ENCODE measurements around the gene CCDC120. TPM values are rescaled to one million over a fixed set of nuclear protein-coding genes. Genes with fewer than 3 reads are reported as not detected.

CCDC120 gene
- total RNA-seq, 3 donors from 2014 or later (not counting 1 experiment from before 2014, with no cell fraction given) = 12.5 to 14.2 (median 13.0) TPM

DNA sequence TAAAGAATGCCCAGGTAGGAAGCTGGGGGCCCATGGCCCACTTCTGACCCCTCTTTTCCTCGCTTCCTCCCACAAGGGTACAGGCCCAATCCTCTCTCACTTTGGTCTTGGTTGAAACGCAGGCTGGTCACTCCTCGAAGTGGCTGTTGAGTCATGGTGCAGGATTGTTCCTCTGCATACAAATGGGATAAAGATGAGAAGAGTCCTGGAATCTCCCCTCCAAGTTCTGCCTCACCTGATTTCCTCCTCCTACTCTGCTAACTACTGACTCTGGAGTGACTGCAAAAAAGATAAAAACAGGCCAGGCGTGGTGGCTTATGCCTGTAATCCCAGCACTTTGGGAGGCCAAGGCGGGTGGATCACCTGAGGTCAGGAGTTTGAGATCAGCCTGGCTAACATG lies 19.1 kb downstream of the CCDC120 start:
- H3K4me3 Mint-ChIP-seq = no peak overlapping the region
- no peak overlapping the region for H3K27ac ChIP-seq (ENCODE audit: low read length)
- no peak for ATAC-seq

GRCh38 chrX:49079489-49080428 lies 21.0 kb downstream of the CCDC120 start, which contains the start of gene WDR45:
Gene WDR45 (minus strand): TSS chrX:49079887. CDS start chrX:49078095, 1,792 bp downstream.
- under 1% methylated on average over 53 of the region's 55 CpGs for WGBS (ENCODE audit: insufficient coverage)
- H3K4me1 ChIP-seq (ENCODE audit: control insufficient read depth, insufficient read depth, low read length) = peaks cover 11% of the 10 kb centered on the region
- no peaks in the 10 kb centered on the region for H3K9me3 ChIP-seq (ENCODE audit: control insufficient read depth, insufficient read depth, low read length)
- no peaks in the 10 kb centered on the region for H3K36me3 Mint-ChIP-seq
- intact Hi-C loops (cut with micrococcal nuclease) = no loop called here
- DNase-seq (peak; percentile 64 to 84), ATAC-seq (peak; percentile 80 to 90 (median 83))
- peak within 1 kb of the TSS; percentile 96 for H3K27ac ChIP-seq (ENCODE audit: low read length)
- peak within 1 kb of the TSS; percentile 82 for H3K4me3 ChIP-seq (ENCODE audit: low read length)
- peaks cover 8% of the 10 kb centered on the region for H3K36me3 ChIP-seq (ENCODE audit: control insufficient read depth, insufficient read depth, low read length)
- H3K27ac Mint-ChIP-seq = peak within 1 kb of the TSS; percentile 90 to 99
- no peaks in the 10 kb centered on the region for H3K9me3 Mint-ChIP-seq
- peaks cover 7 to 14% of the 10 kb centered on the region in 2 donors for H3K4me1 Mint-ChIP-seq
- H3K4me3 Mint-ChIP-seq = peak within 1 kb of the TSS; percentile 91
- H3K27me3 ChIP-seq (ENCODE audit: control insufficient read depth, insufficient read depth, low read length) = no peaks in the 10 kb centered on the region
- H3K27me3 Mint-ChIP-seq (ENCODE audit: low read depth in 2 of 2) = no peaks in the 10 kb centered on the region
- TF ChIP-seq CTCF (IDR thresholded peaks at IDR 0.05) = no peak

More for the DNA sequence above, 19.1 kb downstream of the CCDC120 start:
- 90% methylated on average over 4 of the region's 5 CpGs for WGBS (ENCODE audit: insufficient coverage)
- Mint-ChIP-seq H3K27ac (peak overlapping the region; percentile 90 to 99), H3K9me3 (no peaks in the 10 kb centered on the region), H3K27me3 (ENCODE audit: low read depth in 2 of 2) (no peaks in the 10 kb centered on the region), H3K36me3 (no peaks in the 10 kb centered on the region), H3K4me1 (peaks cover 14 to 23% of the 10 kb centered on the region in 2 donors)
- intact Hi-C loops (cut with micrococcal nuclease) = no loop called here
- Histone ChIP-seq H3K4me1 (ENCODE audit: control insufficient read depth, insufficient read depth, low read length) (peaks cover 26% of the 10 kb centered on the region), H3K27me3 (ENCODE audit: control insufficient read depth, insufficient read depth, low read length) (no peaks in the 10 kb centered on the region), H3K4me3 (ENCODE audit: low read length) (no peak overlapping the region), H3K36me3 (ENCODE audit: control insufficient read depth, insufficient read depth, low read length) (peaks cover 8% of the 10 kb centered on the region), H3K9me3 (ENCODE audit: control insufficient read depth, insufficient read depth, low read length) (no peaks in the 10 kb centered on the region)
- no peak for DNase-seq
- TF ChIP-seq CTCF (IDR thresholded peaks at IDR 0.05) = no peak

DNA sequence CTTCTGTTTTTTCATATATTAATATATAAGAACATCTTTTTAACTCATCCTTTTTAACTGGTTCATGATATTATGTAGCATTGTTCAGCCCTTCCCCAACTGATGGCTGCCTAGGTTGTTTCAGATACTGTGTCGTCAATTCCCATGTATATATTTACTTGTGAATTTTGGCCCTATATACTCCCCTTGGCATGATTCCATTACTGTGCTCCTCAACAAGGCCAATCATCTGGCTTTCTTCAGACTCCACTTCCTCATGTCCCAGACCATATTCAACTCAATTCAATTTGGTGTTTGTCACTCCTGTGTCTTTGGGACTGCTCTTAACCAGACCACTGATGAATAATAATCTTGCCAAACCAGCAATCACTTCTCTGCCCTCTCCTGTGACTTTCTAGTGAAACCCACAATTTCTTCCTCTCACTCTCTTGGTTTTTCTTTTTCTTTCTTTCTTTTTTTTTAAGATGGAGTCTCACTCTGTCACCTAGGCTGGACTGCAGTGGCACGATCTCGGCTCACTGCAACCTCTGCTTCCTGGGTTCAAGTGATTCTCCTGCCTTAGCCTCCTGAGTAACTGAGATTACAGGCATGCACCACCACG lies 23.6 kb downstream of the CCDC120 start:
- Mint-ChIP-seq H3K9me3 (no peaks in the 10 kb centered on the region), H3K4me1 (peaks cover 7 to 14% of the 10 kb centered on the region in 2 donors), H3K4me3 (peak overlapping the region; percentile 1), H3K36me3 (no peaks in the 10 kb centered on the region), H3K27ac (no peak overlapping the region), H3K27me3 (ENCODE audit: low read depth in 2 of 2) (no peaks in the 10 kb centered on the region)
- TF ChIP-seq CTCF (IDR thresholded peaks at IDR 0.05) = no peak
- H3K9me3 ChIP-seq (ENCODE audit: control insufficient read depth, insufficient read depth, low read length) = no peaks in the 10 kb centered on the region
- DNase-seq = no peak
- H3K27me3 ChIP-seq (ENCODE audit: control insufficient read depth, insufficient read depth, low read length) = no peaks in the 10 kb centered on the region
- intact Hi-C loops (cut with micrococcal nuclease) = no loop called here
- 93% methylated on average over 4 of the region's 4 CpGs for WGBS (ENCODE audit: insufficient coverage)
- peaks cover 11% of the 10 kb centered on the region for H3K4me1 ChIP-seq (ENCODE audit: control insufficient read depth, insufficient read depth, low read length)
- ATAC-seq = no peak
- no peaks in the 10 kb centered on the region for H3K36me3 ChIP-seq (ENCODE audit: control insufficient read depth, insufficient read depth, low read length)
- no peak overlapping the region for H3K4me3 ChIP-seq (ENCODE audit: low read length)
- no peak overlapping the region for H3K27ac ChIP-seq (ENCODE audit: low read length)

Data from natural killer cell (primary cell).